Astrocyte (in vitro differentiated cells and primary cell): ENCODE data around the gene STMND1.

Experiments
- EZH2 ChIP-seq: IDR thresholded peaks from 2 replicates; pipeline ENCODE4 v1.6.1; 2012; ENCODE audit warnings: mild to moderate bottlenecking, low read length, inconsistent platforms; ENCODE audit not compliant: insufficient read depth
- TF ChIP-seq, protein P1 (sequence below): IDR thresholded peaks from 2 replicates; pipeline ENCODE4 v1.5.1; 2011; ENCODE audit warnings: low read depth, mild to moderate bottlenecking, inconsistent platforms, low read length, moderate library complexity; ENCODE audit not compliant: insufficient read depth

DNA sequence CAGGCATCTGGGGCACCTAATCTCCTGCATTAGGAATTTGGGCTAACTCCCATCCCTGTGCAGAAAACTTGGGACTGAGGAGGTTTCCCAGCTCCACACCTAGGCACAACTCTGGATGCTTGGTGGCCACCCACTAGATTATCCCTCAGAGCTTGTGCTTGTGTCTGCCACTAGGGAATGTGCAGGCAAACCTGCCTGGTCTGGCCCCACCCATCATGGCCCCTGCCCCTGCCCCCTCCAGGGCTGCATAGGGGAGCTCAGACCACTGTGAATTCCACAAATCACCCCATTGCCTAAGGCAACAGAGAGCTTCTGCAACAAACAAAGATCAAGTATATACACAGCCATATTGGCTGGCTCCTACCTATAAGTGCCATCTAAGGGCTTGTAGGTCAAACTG, 31.1 kb downstream of the STMND1 start:
- TF ChIP-seq, protein P1, sequence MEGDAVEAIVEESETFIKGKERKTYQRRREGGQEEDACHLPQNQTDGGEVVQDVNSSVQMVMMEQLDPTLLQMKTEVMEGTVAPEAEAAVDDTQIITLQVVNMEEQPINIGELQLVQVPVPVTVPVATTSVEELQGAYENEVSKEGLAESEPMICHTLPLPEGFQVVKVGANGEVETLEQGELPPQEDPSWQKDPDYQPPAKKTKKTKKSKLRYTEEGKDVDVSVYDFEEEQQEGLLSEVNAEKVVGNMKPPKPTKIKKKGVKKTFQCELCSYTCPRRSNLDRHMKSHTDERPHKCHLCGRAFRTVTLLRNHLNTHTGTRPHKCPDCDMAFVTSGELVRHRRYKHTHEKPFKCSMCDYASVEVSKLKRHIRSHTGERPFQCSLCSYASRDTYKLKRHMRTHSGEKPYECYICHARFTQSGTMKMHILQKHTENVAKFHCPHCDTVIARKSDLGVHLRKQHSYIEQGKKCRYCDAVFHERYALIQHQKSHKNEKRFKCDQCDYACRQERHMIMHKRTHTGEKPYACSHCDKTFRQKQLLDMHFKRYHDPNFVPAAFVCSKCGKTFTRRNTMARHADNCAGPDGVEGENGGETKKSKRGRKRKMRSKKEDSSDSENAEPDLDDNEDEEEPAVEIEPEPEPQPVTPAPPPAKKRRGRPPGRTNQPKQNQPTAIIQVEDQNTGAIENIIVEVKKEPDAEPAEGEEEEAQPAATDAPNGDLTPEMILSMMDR: no peak
- no peak for TF ChIP-seq EZH2
